ENCODE results near the gene ALDH4A1. TPM values are rescaled to one million over a fixed set of nuclear protein-coding genes. Genes with fewer than 3 reads are reported as not detected.

The ALDH4A1 gene
- total RNA-seq, 2 experiments from 2014 or later = 6.1 to 7.6 TPM

- Histone ChIP-seq H3K36me3 (ENCODE audit: insufficient read depth, low read length) (no peaks in the 10 kb centered on the region), H3K4me3 (ENCODE audit: low read depth, low read length, poor library complexity, severe bottlenecking) (no peak overlapping the region), H3K9me2 (ENCODE audit: insufficient read depth, low read length) (no peaks in the 10 kb centered on the region), H3K4me1 (ENCODE audit: insufficient read depth, low read length, poor library complexity, severe bottlenecking) (no peaks in the 10 kb centered on the region), H3K9me3 (ENCODE audit: low read length) (no peaks in the 10 kb centered on the region), H3K27ac (ENCODE audit: low read depth, low read length, poor library complexity, severe bottlenecking) (no peak overlapping the region), H3K4me2 (ENCODE audit: low read length) (no peak overlapping the region), H4K20me1 (ENCODE audit: insufficient read depth, low read length) (no peaks in the 10 kb centered on the region), H3K79me2 (ENCODE audit: insufficient read depth, low read depth, low read length) (no peaks in the 10 kb centered on the region), H2AFZ (ENCODE audit: low read length) (no peak overlapping the region)
- ChIA-PET CTCF (ENCODE audit: unreplicated experiment) (no interaction called here), POLR2A (no interaction called here)
- DNase-seq (ENCODE audit: low spot score) = no peak
- intact Hi-C loops (cut with micrococcal nuclease; ENCODE audit: unreplicated experiment) = no loop called here
- TF ChIP-seq EZH2phosphoT487 (IDR thresholded peaks at IDR 0.05; ENCODE audit: borderline replicate concordance, low read depth, low read length) (no peak), CTCF (conservative IDR thresholded peaks at IDR 0.05; ENCODE audit: low read length) (no peak)
- BruUV-seq (replicated peaks) = no TSS peak
These were observed 44.2 kb downstream of the ALDH4A1 start for GRCh38 chr1:18858070-18858688.

- H3K36me3 ChIP-seq (ENCODE audit: insufficient read depth, low read length) = no peaks in the 10 kb centered on the region
- H4K20me1 ChIP-seq (ENCODE audit: insufficient read depth, low read length) = no peaks in the 10 kb centered on the region
- CTCF ChIA-PET (ENCODE audit: unreplicated experiment) = no interaction called here
- no peak overlapping the region for H3K27ac ChIP-seq (ENCODE audit: low read depth, low read length, poor library complexity, severe bottlenecking)
- no peak overlapping the region for H3K4me3 ChIP-seq (ENCODE audit: low read depth, low read length, poor library complexity, severe bottlenecking)
- H2AFZ ChIP-seq (ENCODE audit: low read length) = no peak overlapping the region
- no peaks in the 10 kb centered on the region for H3K4me1 ChIP-seq (ENCODE audit: insufficient read depth, low read length, poor library complexity, severe bottlenecking)
- intact Hi-C loops (cut with micrococcal nuclease; ENCODE audit: unreplicated experiment) = no loop called here
- POLR2A ChIA-PET = no interaction called here
- H3K9me3 ChIP-seq (ENCODE audit: low read length) = no peaks in the 10 kb centered on the region
- H3K79me2 ChIP-seq (ENCODE audit: insufficient read depth, low read depth, low read length) = no peaks in the 10 kb centered on the region
- H3K9me2 ChIP-seq (ENCODE audit: insufficient read depth, low read length) = no peaks in the 10 kb centered on the region
- no TSS peak for BruUV-seq (replicated peaks)
- H3K4me2 ChIP-seq (ENCODE audit: low read length) = no peak overlapping the region
- DNase-seq (ENCODE audit: low spot score) = no peak
- TF ChIP-seq EZH2phosphoT487 (IDR thresholded peaks at IDR 0.05; ENCODE audit: borderline replicate concordance, low read depth, low read length) = no peak
- no peak for TF ChIP-seq CTCF (conservative IDR thresholded peaks at IDR 0.05; ENCODE audit: low read length)
These were observed 45.9 kb downstream of the ALDH4A1 start for GRCh38 chr1:18856435-18856834.

GRCh38 chr1:18855573-18855972 is 46.8 kb downstream of the ALDH4A1 start:
- no peak overlapping the region for H3K4me3 ChIP-seq (ENCODE audit: low read depth, low read length, poor library complexity, severe bottlenecking)
- ChIA-PET CTCF (ENCODE audit: unreplicated experiment) (no interaction called here), POLR2A (no interaction called here)
- H3K9me2 ChIP-seq (ENCODE audit: insufficient read depth, low read length) = no peaks in the 10 kb centered on the region
- H3K36me3 ChIP-seq (ENCODE audit: insufficient read depth, low read length) = no peaks in the 10 kb centered on the region
- no peak for DNase-seq (ENCODE audit: low spot score)
- BruUV-seq (replicated peaks) = no TSS peak
- H3K27ac ChIP-seq (ENCODE audit: low read depth, low read length, poor library complexity, severe bottlenecking) = no peak overlapping the region
- H3K79me2 ChIP-seq (ENCODE audit: insufficient read depth, low read depth, low read length) = no peaks in the 10 kb centered on the region
- no peak overlapping the region for H3K4me2 ChIP-seq (ENCODE audit: low read length)
- no peak overlapping the region for H2AFZ ChIP-seq (ENCODE audit: low read length)
- intact Hi-C loops (cut with micrococcal nuclease; ENCODE audit: unreplicated experiment) = no loop called here
- H3K9me3 ChIP-seq (ENCODE audit: low read length) = no peaks in the 10 kb centered on the region
- no peaks in the 10 kb centered on the region for H3K4me1 ChIP-seq (ENCODE audit: insufficient read depth, low read length, poor library complexity, severe bottlenecking)
- TF ChIP-seq EZH2phosphoT487 (IDR thresholded peaks at IDR 0.05; ENCODE audit: borderline replicate concordance, low read depth, low read length) (no peak), CTCF (conservative IDR thresholded peaks at IDR 0.05; ENCODE audit: low read length) (no peak)
- no peaks in the 10 kb centered on the region for H4K20me1 ChIP-seq (ENCODE audit: insufficient read depth, low read length)
